HG03135 (cell line): ENCODE results near the gene ANGEL2.
"Not testable (repeated sequence)": the region's sequence is repeated elsewhere in the genome, so short reads cannot be mapped to it uniquely, and the experiment has no call there.

Experiments used
- ATAC-seq: cut with Tn5 transposase; IDR thresholded peaks from one replicate; pipeline ENCODE4 v1.9.1; 2021; ENCODE audit warnings: mild to moderate bottlenecking, moderate library complexity; ENCODE audit not compliant: unreplicated experiment

ANGEL2 gene

GRCh38 chr1:213015099-213016050 lies at the start of gene ANGEL2:
TSS of gene ANGEL2 (minus strand) at chr1:213015867. CDS start at chr1:213015671, 196 bp downstream.
- ATAC-seq = peak; percentile 92

GRCh38 chr1:213061263-213061662 lies 45.6 kb upstream of the ANGEL2 start:
- ATAC-seq = no peak

- no peak for ATAC-seq
Measured at GRCh38 chr1:213060836-213061235, 45.2 kb upstream of the ANGEL2 start.

GRCh38 chr1:213057264-213058059 lies 41.8 kb upstream of the ANGEL2 start:
- ATAC-seq = no peak

GRCh38 chr1:213055767-213056166 lies 40.1 kb upstream of the ANGEL2 start:
- no peak for ATAC-seq

- ATAC-seq = no peak
Measured at GRCh38 chr1:213054733-213055591, 39.3 kb upstream of the ANGEL2 start.

- ATAC-seq = no peak
Measured at GRCh38 chr1:213054142-213054541, 38.5 kb upstream of the ANGEL2 start.

GRCh38 chr1:213053455-213053854 lies 37.8 kb upstream of the ANGEL2 start:
- no peak for ATAC-seq

GRCh38 chr1:213051881-213052202 lies 36.2 kb upstream of the ANGEL2 start:
- ATAC-seq = no peak

GRCh38 chr1:213051127-213051880 lies 35.6 kb upstream of the ANGEL2 start, which contains the start of gene RPS6KC1:
TSS of gene RPS6KC1 (plus strand) at chr1:213051241. CDS start at chr1:213051405, 164 bp downstream.
- ATAC-seq = peak; percentile 99

GRCh38 chr1:213050745-213051126 lies 35.1 kb upstream of the ANGEL2 start:
- peak; percentile 30 for ATAC-seq

GRCh38 chr1:213049232-213049631 lies 33.6 kb upstream of the ANGEL2 start:
- ATAC-seq = no peak

- ATAC-seq = not testable (repeated sequence)
Measured at GRCh38 chr1:213045321-213046226, 29.9 kb upstream of the ANGEL2 start.

GRCh38 chr1:213041443-213041842 lies 25.8 kb upstream of the ANGEL2 start:
- ATAC-seq = no peak

GRCh38 chr1:213035573-213035972 lies 19.9 kb upstream of the ANGEL2 start:
- no peak for ATAC-seq

- no peak for ATAC-seq
Measured at GRCh38 chr1:213034713-213035112, 19.0 kb upstream of the ANGEL2 start.

GRCh38 chr1:213032651-213033050 lies 17.0 kb upstream of the ANGEL2 start:
- ATAC-seq = no peak

- not testable (repeated sequence) for ATAC-seq
Measured at GRCh38 chr1:213027024-213027423, 11.4 kb upstream of the ANGEL2 start.

- ATAC-seq = no peak
Measured at GRCh38 chr1:213020016-213020415, 4.3 kb upstream of the ANGEL2 start.
